LoVo (cell line): ENCODE measurements around the gene LYRM4.

Experiments used
- DNase-seq: peaks from one replicate; pipeline ENCODE4 v3.0.0-alpha.2; 2016; ENCODE audit warnings: low spot score

Gene LYRM4

GRCh38 chr6:5098501-5099270, 162.1 kb downstream of the LYRM4 start:
- no peak for DNase-seq

DNA sequence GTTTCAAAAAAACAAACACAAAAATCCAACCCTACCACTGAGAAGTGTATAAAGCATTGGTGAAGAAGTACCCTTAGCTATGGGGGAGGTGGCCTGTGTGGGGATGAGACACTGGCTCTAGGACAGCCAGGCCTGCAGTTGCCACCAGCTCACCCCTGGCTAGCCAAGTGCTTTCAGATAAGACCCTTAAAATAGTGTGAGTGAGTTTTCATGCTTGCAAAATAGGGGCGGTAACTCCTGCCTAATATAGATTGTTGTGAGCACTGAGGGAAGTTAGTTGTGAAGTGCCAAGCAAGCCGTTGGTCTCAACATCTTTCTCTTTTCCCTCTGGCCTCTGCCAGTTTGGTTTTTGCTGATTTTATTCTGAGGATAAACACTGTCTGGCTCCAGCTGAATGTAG, 164.3 kb downstream of the LYRM4 start:
- no peak for DNase-seq

DNA sequence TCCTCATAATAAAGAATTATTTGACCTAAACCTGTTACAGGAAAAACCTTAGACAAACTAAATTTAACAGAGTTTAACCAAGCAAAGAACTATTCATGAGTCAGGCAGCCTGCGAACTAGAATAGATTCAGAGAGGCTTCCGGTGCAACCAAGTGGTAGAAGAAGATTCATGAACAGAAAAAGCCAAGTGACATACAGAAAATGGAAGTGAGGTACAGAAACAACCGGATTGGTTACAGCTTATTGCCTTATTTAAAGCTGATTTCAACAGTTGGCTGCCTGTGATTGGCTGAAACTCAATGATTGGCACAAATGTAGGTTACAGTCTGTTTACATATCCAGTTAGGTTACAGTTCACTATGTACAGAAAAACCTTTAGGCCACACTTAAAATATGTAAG, 165.5 kb downstream of the LYRM4 start:
- no peak for DNase-seq

GRCh38 chr6:5094327-5094726, 166.4 kb downstream of the LYRM4 start:
- DNase-seq = no peak

GRCh38 chr6:5093231-5094015, 167.3 kb downstream of the LYRM4 start:
- no peak for DNase-seq

DNA sequence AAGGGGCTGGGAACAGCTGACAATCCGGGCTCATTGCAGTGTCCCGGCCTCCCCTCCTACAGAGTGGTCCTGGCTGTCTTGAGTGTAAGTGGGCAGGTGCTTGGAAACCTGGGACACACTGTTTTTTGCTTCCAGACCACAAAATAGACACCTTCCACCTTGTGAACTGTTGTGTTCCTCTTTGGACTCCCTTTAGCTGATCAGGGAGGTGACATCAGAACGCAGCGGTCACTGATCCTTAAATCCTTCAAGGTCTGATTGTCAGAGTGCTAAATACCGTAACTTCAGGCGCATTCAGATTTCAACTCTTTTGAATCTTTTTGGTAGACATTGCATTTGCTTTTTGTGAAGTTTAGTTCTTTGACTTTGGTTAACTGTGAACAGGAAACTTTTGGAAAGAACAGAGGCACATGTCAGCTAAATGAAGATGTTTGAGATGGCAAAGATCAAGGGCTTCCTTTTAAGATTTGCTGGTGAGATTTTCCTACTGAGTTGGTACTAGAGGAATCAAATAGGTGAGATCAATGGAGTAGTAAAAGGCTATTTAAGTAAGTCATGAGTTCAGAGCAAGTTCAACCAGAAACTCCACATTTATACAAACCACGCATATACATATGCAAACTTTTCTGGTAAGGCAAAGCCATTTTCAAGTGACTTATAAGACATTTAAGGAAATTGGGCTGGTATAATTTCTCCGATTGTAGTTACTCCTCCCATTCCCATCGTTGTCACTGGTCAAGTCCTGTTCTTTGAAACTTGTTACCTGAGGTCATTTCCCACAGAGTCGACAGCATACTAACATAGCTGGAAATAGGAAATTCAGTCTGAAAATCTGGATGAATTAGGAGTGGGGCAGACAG, 169.3 kb downstream of the LYRM4 start:
- no peak for DNase-seq

- no peak for DNase-seq
Measured at GRCh38 chr6:5090603-5091002, 170.1 kb downstream of the LYRM4 start.

DNA sequence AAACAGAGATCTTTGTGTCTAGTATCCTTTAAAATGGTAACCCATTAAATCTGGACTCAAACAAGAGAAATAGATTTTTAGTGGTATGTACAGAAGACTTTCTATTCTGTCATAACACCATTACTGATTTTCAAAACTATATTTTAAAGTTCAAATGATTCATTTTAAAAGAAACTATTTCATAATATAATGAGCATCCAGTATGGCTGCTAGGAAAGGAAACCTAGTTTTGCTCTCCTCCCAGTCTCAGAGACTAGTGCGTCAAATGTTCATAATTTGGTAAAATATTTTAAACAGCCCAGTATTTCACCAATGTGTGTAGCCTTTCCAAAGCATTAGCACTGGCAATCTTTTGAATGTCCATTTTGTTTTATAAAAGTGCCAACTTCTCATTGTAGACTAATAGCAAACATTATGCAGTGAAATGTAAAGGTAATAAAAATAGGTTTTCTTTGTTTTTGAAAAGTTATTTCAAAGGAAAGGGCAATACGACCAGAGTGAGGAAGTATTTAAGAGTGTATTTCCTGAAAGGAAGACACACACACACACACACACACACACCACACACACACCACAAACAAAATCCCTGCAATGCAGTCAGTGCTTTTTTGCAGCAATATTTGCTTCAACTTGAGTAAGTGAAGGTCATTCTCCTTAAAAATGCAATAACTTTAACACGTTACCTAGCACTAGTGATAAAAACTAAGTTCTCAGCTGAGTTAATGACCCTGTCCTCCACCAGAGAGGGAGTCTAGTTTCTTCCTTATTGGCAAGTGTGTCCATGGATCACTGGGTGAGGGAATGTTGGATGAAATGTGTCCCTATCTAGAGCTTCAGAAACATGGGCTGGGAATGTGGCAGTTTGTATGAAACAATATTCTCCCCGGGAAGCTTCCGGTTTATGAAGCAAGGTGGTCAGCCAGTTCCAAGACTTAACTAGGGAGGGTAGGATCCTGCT, 171.0 kb downstream of the LYRM4 start:
- DNase-seq = no peak

GRCh38 chr6:5088780-5089179, 172.0 kb downstream of the LYRM4 start:
- DNase-seq = no peak

DNA sequence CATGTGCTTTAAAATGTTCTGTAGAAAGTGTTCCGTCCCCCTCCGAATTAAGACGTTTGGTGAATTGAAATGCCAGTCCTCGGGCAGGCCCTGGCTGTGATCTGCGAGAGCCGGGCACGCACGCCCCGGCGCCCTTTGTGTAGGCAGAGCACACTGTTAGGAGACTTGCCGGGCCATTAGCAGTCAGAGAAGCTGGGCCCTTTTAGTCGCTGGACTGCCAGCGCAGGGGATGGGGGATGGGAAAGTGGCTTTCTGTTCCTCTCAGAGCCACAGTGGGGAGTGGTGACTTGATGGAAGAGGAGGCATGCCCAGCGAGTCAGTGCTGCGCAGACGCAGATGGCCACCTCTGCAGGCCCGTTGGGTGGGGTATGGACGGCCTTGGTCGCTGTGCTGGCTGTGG, 173.4 kb downstream of the LYRM4 start:
- DNase-seq = no peak

DNA sequence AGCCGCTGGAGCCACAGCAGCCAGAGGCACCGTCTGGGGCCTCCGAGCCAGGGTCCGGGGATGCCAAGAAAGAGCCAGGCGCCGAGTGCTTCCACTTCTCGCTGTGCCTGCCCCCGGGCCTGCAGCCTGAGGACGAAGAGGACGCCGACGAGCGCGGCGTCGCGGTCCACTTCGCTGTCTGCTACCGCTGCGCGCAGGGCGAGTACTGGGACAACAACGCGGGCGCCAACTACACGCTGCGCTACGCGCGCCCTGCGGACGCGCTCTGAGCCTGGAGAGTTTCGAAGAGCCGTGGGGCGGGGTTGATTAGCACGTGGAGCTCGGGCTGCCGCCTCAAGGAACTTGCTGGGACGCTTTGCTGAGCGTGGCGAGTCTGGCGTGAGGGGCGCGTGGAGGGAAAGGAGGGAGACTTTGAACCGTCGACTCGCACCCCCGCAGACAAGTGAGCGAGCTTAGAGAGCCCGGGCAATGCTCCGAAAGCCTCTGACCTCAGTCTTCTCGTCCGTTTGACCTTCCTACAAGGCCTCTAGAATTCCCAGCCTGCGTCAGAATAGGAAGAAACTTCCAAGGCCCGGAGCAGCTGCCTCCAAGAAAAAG, 174.4 kb downstream of the LYRM4 start:
- no peak for DNase-seq

- no peak for DNase-seq
Measured at GRCh38 chr6:5085648-5086293, 175.0 kb downstream of the LYRM4 start.

DNA sequence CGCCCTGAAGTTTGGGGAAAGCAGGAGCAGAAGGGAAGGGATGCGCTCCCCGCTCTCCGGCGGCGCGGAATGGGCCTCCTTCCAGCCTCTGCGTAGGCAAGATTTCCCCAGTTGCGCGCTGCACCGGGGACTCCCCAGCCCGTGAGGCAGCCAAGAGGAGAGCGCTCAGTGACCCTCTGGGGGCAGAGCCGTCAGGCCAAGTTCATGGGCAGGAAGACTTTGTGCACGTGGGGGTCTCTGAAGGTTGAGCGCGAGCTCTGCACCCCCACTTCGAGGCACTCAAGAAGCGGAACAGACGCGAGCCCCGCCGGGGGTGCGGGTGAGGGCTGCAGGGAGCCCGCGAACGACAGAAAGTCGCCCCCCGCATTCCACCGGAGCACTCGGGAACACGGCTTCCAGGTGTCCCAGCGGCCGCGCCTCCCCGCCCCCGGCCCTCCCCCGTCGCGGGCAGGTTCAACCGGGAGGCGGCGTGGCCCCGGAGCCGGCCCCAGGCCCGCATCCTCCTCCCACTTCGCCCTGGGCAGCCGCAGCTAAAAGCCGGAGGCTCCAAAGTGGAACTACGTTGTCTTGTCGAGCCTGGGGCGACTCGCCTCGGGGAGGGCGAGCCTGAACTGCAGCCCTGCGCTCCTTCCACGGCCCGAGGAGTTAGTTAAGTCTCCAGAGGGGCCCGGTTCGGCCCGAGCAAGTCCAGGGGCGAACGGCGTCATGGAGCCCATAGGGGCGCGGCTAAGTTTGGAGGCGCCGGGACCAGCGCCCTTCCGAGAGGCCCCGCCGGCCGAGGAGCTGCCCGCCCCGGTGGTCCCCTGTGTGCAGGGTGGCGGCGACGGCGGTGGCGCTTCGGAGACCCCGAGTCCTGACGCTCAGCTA, 175.7 kb downstream of the LYRM4 start, which contains the start of gene PPP1R3G:
Gene PPP1R3G, plus strand, starts transcription at position 561 of the 867 bp plus-strand sequence. Its CDS starts 145 bp downstream, at position 706.
- DNase-seq = no peak

DNA sequence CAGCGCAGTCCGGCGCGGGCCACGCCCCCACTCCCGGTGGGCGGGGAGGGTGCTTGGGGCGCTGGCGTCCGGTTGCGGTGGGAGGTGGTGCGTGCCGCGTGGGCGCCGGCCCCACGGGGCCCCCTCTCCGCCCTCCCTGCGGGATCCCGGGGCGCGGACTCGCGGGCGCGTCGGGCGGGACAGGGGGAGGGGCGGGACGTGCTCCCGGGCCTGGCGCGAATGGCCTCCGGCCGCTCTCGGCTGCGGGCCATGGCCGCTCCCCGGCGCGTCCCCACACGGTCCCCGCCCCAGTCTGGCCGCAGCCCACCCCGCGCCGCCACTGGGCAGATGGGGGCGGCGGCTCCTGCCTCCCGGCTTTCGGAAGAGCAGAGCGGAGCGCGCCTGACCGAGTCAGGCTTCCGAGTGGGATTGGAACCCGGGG, 176.4 kb downstream of the LYRM4 start:
- DNase-seq = peak; percentile 5

DNA sequence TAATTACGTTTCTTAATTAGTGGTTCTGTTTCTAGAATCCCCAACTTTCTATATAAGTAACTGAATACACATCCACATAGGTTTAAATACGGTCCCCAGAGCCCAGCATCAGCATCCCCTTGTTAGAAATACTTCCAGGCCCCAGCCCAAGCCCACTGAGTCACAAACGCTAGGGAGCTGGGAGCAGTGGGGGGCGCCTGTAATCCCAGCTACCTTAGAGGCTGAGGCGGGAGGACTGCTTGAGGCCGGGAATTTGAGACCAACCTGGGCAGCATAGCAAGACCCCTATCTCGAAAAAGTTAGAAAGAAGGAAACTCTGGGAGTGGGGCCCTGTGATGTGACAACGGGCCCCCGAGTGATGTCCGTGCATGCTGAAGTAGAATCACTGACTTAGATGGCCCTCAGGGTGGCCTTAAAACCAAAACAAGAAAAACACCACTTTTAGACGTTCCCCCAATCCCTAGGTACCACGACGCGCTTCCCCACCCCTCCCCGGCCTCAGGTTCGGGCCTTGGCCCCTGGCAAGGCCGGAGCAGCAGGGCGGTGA, 176.9 kb downstream of the LYRM4 start:
- no peak for DNase-seq

- DNase-seq = no peak
Measured at GRCh38 chr6:5083307-5083583, 177.5 kb downstream of the LYRM4 start.

- peak; percentile 61 for DNase-seq
Measured at GRCh38 chr6:5082487-5083306, 178.1 kb downstream of the LYRM4 start.

DNA sequence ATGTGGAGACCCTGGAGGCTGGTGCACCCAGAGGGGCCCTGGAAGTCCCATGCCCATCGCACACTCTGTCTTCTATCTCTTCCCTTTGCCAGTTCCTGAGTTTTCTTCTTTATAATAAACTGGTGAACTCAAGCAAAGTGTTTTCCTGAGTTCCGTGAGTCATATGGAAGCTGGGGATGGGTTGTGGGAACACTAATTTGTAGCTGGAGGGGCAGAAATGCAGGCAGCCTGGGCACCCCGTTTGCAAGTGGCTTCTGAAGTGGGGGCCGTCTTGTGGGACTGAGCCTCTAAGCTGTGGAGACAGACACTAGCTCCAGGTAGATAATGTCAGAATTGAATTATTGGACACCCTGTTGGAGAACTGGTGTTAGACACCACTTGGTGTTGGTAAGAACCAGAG, 178.8 kb downstream of the LYRM4 start:
- DNase-seq = no peak
